ENCODE results near the gene KCTD11.
"Not testable (repeated sequence)": the region's sequence is repeated elsewhere in the genome, so short reads cannot be mapped to it uniquely, and the experiment has no call there.

The KCTD11 gene

GRCh38 chr17:7322520-7323194 is 29.3 kb upstream of the KCTD11 start:
- no peak for DNase-seq

GRCh38 chr17:7323731-7324437 is 28.1 kb upstream of the KCTD11 start:
- peak; percentile 63 for DNase-seq

GRCh38 chr17:7324438-7324779 is 27.6 kb upstream of the KCTD11 start:
- DNase-seq, result no peak

- no peak for DNase-seq
These were observed 26.9 kb upstream of the KCTD11 start for GRCh38 chr17:7325031-7325528.

GRCh38 chr17:7326186-7326585 is 25.8 kb upstream of the KCTD11 start:
- no peak for DNase-seq

GRCh38 chr17:7327056-7327455 is 24.9 kb upstream of the KCTD11 start:
- no peak for DNase-seq

- no peak for DNase-seq
These were observed 24.5 kb upstream of the KCTD11 start for GRCh38 chr17:7327501-7327900.

GRCh38 chr17:7328009-7328408 is 24.0 kb upstream of the KCTD11 start:
- DNase-seq, result no peak

GRCh38 chr17:7328840-7329373 is 23.1 kb upstream of the KCTD11 start, which contains the start of gene NEURL4:
Gene NEURL4 (minus strand): TSS chr17:7329335. CDS start chr17:7329312, 23 bp downstream.
- no peak for DNase-seq

- DNase-seq, result peak; percentile 99
These were observed 22.5 kb upstream of the KCTD11 start for GRCh38 chr17:7329374-7329996.

GRCh38 chr17:7329997-7330637 is 21.8 kb upstream of the KCTD11 start:
- DNase-seq, result peak; percentile 86

GRCh38 chr17:7330638-7331015 is 21.3 kb upstream of the KCTD11 start:
- no peak for DNase-seq

GRCh38 chr17:7332111-7332510 is 19.9 kb upstream of the KCTD11 start:
- no peak for DNase-seq

GRCh38 chr17:7332600-7333069 is 19.3 kb upstream of the KCTD11 start:
- peak; percentile 28 for DNase-seq

- no peak for DNase-seq
These were observed 16.9 kb upstream of the KCTD11 start for GRCh38 chr17:7334938-7335538.

- DNase-seq, result not testable (repeated sequence)
These were observed 16.2 kb upstream of the KCTD11 start for GRCh38 chr17:7335765-7336164.

- peak; percentile 91 for DNase-seq
These were observed 15.5 kb upstream of the KCTD11 start, which contains the start of gene ACAP1 for GRCh38 chr17:7336240-7337175. Gene ACAP1 (plus strand): TSS chr17:7336529. CDS start chr17:7336735, 206 bp downstream.

GRCh38 chr17:7337600-7337999 is 14.4 kb upstream of the KCTD11 start:
- DNase-seq, result not testable (repeated sequence)

- DNase-seq, result no peak
These were observed 11.8 kb upstream of the KCTD11 start for GRCh38 chr17:7340179-7340578.

- no peak for DNase-seq
These were observed 10.1 kb upstream of the KCTD11 start for GRCh38 chr17:7341842-7342241.

GRCh38 chr17:7343250-7343649 is 8.7 kb upstream of the KCTD11 start:
- no peak for DNase-seq
